Loucy (cell line): ENCODE data around the gene ICE1.

Experiments
- EZH2phosphoT487 ChIP-seq: fragments of 200-600 bp; IDR thresholded peaks from 2 replicates; pipeline ENCODE4 v1.6.1; 2018; ENCODE audit warnings: antibody characterized with exemption, mild to moderate bottlenecking, moderate library complexity, borderline replicate concordance
- TF ChIP-seq, protein P1 (sequence below): fragments of 200-600 bp; sonication (generic); conservative IDR thresholded peaks from 2 replicates; pipeline ENCODE4 v1.5.1; 2014; ENCODE audit warnings: mild to moderate bottlenecking, antibody characterized with exemption, low read length

DNA sequence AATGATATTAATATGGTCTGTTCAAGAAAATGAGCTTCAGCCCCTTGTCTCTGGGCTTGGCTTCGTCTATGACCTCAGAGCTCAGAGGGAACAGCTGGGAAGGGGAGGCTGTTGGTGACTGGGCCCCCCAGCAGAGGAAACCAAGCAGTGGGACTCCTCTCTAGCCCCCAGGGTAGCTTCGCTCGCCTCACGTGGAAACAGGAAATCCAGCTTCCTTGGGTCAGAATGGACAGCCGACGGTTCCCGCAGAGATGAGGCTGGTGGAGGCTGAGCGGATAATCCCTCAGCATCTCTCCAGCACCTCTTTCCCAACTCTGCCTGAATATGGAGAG is 37.2 kb upstream of the ICE1 start:
- no peak for TF ChIP-seq EZH2phosphoT487
- TF ChIP-seq, protein P1, sequence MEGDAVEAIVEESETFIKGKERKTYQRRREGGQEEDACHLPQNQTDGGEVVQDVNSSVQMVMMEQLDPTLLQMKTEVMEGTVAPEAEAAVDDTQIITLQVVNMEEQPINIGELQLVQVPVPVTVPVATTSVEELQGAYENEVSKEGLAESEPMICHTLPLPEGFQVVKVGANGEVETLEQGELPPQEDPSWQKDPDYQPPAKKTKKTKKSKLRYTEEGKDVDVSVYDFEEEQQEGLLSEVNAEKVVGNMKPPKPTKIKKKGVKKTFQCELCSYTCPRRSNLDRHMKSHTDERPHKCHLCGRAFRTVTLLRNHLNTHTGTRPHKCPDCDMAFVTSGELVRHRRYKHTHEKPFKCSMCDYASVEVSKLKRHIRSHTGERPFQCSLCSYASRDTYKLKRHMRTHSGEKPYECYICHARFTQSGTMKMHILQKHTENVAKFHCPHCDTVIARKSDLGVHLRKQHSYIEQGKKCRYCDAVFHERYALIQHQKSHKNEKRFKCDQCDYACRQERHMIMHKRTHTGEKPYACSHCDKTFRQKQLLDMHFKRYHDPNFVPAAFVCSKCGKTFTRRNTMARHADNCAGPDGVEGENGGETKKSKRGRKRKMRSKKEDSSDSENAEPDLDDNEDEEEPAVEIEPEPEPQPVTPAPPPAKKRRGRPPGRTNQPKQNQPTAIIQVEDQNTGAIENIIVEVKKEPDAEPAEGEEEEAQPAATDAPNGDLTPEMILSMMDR = no peak
